ELF-1 (cell line): ENCODE results near the gene SOX5.
A peak's percentile ranks its signal among the peaks of the same experiment; 100 is the strongest.
"Not testable (repeated sequence)": the region's sequence is repeated elsewhere in the genome, so short reads cannot be mapped to it uniquely, and the experiment has no call there.

Experiments
- DNase-seq: peaks from one replicate; pipeline ENCODE4 v3.0.0-alpha.2; 2016; ENCODE audit warnings: low read depth, low spot score

Gene SOX5

DNA sequence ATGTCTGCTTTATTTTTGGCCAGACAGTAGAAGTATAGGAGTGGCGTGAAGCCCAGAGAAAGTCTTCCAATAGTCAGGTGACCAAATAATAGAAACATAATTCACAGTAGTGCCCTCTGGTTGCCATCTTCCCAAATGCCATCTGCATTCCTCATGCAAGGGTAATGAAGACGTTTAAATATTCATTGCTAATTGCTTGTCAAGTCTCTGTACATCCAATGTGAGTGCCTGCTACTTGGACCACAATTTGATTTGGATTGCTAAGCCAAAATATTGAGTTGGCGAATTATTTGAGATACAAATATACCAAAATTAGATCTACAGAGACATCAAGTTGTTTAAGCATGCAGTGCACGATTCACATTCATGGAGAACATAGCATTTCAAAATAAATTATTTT is 402.7 kb downstream of the SOX5 start:
- no peak for DNase-seq

- no peak for DNase-seq
Measured at GRCh38 chr12:23543767-23544166, 405.7 kb downstream of the SOX5 start.

DNA sequence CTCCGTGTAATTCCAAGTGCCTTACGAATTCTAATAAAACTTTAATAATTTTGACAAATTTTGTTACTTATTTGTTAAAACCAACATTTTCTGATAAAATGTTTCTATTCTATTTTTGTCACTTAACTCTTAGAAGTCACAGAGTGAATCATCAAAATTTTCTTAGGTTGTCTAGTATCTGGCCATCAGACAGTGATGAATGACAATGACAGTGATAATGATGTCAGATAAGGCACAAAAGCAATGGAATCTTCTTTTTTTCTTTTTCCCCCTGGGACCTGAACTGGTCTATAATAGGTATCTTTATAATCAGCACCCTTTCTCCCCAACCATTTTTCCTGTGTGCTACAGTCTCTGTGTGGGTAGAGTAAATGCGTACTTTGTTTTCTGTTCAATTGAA is 407.3 kb downstream of the SOX5 start:
- DNase-seq, result no peak

DNA sequence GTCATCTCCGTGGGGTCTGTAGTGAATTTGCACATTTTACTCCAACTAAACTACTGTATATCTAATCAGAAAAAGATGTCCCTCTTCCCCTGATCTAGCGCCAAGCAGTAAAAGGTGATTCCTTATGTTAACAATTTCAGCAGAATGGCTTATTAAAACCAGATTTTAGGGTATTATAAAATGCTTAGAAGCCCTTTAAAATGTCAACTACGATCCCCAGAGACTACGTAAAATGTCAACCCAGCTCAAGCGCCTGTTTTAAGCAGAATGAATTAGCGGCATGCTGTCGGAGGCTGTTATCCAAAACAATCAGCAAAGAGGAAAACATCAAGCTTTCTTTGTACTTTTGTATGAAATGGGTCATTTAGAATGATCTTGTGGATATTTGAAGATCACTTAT is 408.9 kb downstream of the SOX5 start:
- DNase-seq, result no peak

DNA sequence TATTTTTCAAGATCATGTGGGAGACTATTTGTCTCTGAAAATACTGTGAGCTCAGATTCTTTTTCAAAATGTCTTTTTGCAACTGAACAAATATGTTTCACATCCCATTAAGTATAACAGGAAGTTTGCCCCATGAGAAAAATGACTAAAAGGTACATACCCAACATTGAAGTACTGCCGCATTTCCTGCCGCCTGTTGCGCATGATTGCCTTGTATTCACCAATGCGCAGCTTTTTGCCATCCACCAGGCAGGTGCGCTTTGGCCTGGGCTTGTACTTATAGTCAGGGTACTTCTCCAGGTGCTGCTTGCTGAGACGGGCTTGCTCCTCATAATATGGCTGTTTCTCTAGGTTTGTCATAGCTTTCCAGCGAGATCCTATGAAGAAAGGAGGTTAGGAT is 413.2 kb downstream of the SOX5 start:
- no peak for DNase-seq

GRCh38 chr12:23535441-23535840 is 414.0 kb downstream of the SOX5 start:
- no peak for DNase-seq

- peak; percentile 10 for DNase-seq
Measured at GRCh38 chr12:23534196-23534595, 415.3 kb downstream of the SOX5 start.

GRCh38 chr12:23533699-23534098 is 415.8 kb downstream of the SOX5 start:
- no peak for DNase-seq

GRCh38 chr12:23533265-23533664 is 416.2 kb downstream of the SOX5 start:
- DNase-seq, result no peak

DNA sequence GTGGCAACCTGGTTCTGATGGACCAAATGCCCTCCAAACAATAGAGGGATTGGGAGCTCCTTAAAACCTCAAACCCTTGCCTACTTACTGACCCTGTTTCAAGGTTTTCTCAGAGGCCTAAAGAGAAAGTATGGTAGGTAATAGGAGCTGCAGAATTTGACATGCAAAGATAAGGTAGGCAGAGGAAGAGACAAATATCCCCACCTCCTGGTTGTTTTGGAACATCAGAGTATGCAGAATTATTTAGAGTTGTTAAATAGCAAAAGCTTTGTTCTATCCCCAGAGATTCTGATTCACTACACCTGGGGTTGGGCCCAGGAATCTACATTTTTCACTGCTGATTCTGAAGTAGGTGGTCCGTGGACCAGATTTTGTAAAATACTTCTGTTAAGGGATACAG is 421.2 kb downstream of the SOX5 start:
- no peak for DNase-seq

- no peak for DNase-seq
Measured at GRCh38 chr12:23525450-23526072, 423.9 kb downstream of the SOX5 start.

DNA sequence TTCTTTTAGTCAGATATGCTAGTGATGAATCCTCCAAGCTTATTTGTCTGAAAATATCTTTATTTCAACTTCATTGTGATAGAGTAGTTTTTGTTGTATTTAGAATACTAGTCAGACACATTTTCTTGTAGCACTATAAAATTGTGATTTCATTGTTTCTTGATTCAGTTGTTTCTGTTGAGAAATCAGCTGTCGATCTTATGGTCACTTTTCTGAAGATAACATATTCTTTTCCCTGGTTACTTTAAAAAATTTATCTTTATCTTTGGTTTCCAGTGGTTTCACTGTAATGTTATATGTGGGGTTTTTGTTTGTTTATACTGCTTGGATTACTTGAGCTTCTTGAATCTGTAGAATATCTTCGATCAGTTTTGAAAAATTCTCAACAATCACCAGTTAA is 426.1 kb downstream of the SOX5 start:
- no peak for DNase-seq

GRCh38 chr12:23519444-23519843 is 430.0 kb downstream of the SOX5 start:
- not testable (repeated sequence) for DNase-seq

GRCh38 chr12:23515785-23516184 is 433.7 kb downstream of the SOX5 start:
- DNase-seq, result not testable (repeated sequence)

DNA sequence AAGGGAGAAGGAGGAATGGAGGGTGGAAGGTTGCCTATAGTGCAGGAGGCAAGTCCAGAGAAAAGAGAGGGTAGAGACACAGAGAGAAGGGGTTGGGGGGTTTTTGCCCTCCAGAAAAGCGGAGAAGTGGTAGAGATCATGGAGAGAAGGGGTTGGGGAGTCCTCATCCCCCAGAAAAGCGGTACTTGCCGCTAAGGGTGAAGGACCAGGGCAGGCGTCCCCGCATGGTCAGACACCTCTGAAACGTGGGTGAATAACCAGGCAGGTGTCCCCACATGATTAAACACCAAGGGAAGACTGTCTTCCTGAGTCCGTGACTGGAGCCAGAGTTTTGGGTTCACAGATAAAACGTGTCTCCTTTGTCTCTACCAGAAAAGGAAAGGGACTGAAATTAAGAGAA is 439.0 kb downstream of the SOX5 start:
- no peak for DNase-seq

GRCh38 chr12:23509832-23510231 is 439.6 kb downstream of the SOX5 start:
- DNase-seq, result not testable (repeated sequence)

GRCh38 chr12:23507785-23508184 is 441.7 kb downstream of the SOX5 start:
- not testable (repeated sequence) for DNase-seq

DNA sequence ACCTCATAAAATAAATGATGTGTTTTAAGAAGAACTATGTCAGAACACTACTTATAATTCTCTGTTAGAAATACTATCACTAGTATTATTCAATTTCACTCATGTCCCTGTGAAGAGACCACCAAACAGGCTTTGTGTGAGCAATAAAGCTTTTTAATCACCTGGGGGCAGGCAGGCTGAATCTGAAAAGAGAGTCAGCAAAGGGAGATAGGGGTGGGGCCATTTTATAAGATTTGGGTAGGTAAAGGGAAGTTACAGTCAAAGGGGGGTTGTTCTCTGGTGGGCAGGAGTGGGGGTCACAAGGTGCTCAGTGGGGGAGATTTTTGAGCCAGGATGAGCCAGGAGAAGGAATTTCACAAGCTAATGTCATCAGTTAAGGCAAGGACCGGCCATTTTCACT is 443.7 kb downstream of the SOX5 start:
- DNase-seq, result peak; percentile 28

GRCh38 chr12:23504641-23505399 is 444.6 kb downstream of the SOX5 start:
- peak; percentile 58 for DNase-seq

DNA sequence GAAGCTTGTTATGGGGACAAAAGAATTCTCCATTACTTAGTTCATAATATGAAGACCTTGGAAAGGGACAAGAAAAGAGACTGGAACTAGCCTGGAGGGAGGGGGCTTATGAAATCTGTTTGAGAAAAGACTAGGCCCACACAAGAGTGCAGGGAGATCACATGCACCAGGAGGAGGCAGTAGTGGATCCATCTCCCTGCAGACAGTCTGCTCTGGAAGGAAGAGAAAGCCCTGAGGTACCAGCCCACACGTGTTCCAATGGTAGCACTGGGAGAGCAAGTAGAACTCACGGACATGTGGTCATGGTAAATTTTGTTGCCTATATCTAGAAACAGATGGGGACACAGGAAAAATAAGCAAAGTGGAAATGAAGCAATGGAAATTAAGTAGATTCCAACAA is 445.4 kb downstream of the SOX5 start:
- peak; percentile 33 for DNase-seq

DNA sequence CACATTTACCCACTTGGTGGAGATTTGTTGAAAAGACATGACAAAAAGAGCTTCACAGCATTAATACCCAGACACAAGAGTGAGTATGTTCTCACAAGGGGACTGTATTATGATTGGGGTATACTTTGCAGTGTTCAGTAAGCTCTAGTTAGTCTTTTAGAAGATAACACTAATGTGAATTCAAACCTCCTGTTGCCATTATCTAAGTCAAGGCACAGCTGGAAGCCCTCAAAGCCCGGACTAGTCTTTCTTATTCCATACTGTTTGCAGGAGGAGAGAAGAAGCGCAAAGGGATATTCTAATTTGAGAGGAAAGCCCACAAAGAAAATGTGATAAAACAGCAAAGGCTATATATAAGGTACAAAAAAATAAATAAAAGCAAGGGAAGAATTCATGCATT is 445.9 kb downstream of the SOX5 start:
- DNase-seq, result no peak

GRCh38 chr12:23502259-23502658 is 447.2 kb downstream of the SOX5 start:
- no peak for DNase-seq

- DNase-seq, result no peak
Measured at GRCh38 chr12:23495472-23495871, 454.0 kb downstream of the SOX5 start.
